Skin epidermis (tissue), 12 donors: ENCODE data around the gene SYTL4.

Experiments used
- H3K27ac ChIP-seq, 21 experiments: fragments of 200-600 bp; sonication (generic) in 11 of 21; one replicate each; pipeline ENCODE4 v1.5.0; 2020; ENCODE audit warnings: mild to moderate bottlenecking in 3 of 21, inconsistent platforms in 2 of 21, moderate library complexity in 2 of 21
- H3K4me3 ChIP-seq, 7 experiments: fragments of 200-600 bp; sonication (generic) in 2 of 7; one replicate each; pipeline ENCODE4 v1.5.0; 2020; ENCODE audit warnings: inconsistent platforms in 2 of 7, mild to moderate bottlenecking in 2 of 7, moderate library complexity in 1 of 7

Gene SYTL4

GRCh38 chrX:100650841-100651240 is 81.1 kb downstream of the SYTL4 start:
- Histone ChIP-seq H3K27ac (peak overlapping the region in 11 of 21 experiments; percentile 38 to 79 (median 67)), H3K4me3 (no peak overlapping the region)

- peak overlapping the region in 19 of 21 experiments; percentile 13 to 79 (median 57) for H3K27ac ChIP-seq
- H3K4me3 ChIP-seq = no peak overlapping the region
Measured at GRCh38 chrX:100649550-100650356, 82.2 kb downstream of the SYTL4 start.

- no peak overlapping the region for H3K4me3 ChIP-seq
- peak overlapping the region in 18 of 21 experiments; percentile 28 to 79 (median 54) for H3K27ac ChIP-seq
Measured at GRCh38 chrX:100648458-100649417, 83.2 kb downstream of the SYTL4 start.

GRCh38 chrX:100647739-100648138 is 84.2 kb downstream of the SYTL4 start:
- no peak overlapping the region for H3K4me3 ChIP-seq
- H3K27ac ChIP-seq = peak overlapping the region in 6 of 21 experiments; percentile 0 to 75 (median 38)

GRCh38 chrX:100647095-100647494 is 84.8 kb downstream of the SYTL4 start:
- no peak overlapping the region for H3K4me3 ChIP-seq
- H3K27ac ChIP-seq = peak overlapping the region in 3 of 21 experiments; percentile 17 to 75 (median 59)

- Histone ChIP-seq H3K4me3 (no peak overlapping the region), H3K27ac (peak overlapping the region in 6 of 21 experiments; percentile 7 to 54 (median 32))
Measured at GRCh38 chrX:100645106-100645505, 86.8 kb downstream of the SYTL4 start.

GRCh38 chrX:100643956-100644860 is 87.7 kb downstream of the SYTL4 start, which contains the start of gene SRPX2:
Gene SRPX2 (plus strand): TSS chrX:100644199. CDS start chrX:100646323, 2,124 bp downstream.
- Histone ChIP-seq H3K27ac (peak within 1 kb of the TSS in 12 of 21 experiments; percentile 7 to 65 (median 38)), H3K4me3 (peak within 1 kb of the TSS in 1 of 7 experiments; percentile 12)

GRCh38 chrX:100643212-100643611 is 88.7 kb downstream of the SYTL4 start:
- peak overlapping the region in 7 of 21 experiments; percentile 8 to 65 (median 36) for H3K27ac ChIP-seq
- H3K4me3 ChIP-seq = no peak overlapping the region

- Histone ChIP-seq H3K4me3 (no peak overlapping the region), H3K27ac (no peak overlapping the region)
Measured at GRCh38 chrX:100642290-100642689, 89.6 kb downstream of the SYTL4 start.

GRCh38 chrX:100636321-100636991 is 95.5 kb downstream of the SYTL4 start, which contains the start of gene TSPAN6:
Gene TSPAN6 (minus strand): TSS chrX:100636806. CDS start chrX:100636694, 112 bp downstream.
- Histone ChIP-seq H3K27ac (peak within 1 kb of the TSS in 18 of 21 experiments; percentile 18 to 76 (median 58)), H3K4me3 (peak within 1 kb of the TSS; percentile 34 to 56 (median 50))

GRCh38 chrX:100635989-100636320 is 96.0 kb downstream of the SYTL4 start:
- Histone ChIP-seq H3K27ac (peak overlapping the region in 14 of 21 experiments; percentile 26 to 76 (median 67)), H3K4me3 (peak overlapping the region; percentile 34 to 56 (median 50))

GRCh38 chrX:100635040-100635439 is 96.9 kb downstream of the SYTL4 start:
- no peak overlapping the region for H3K4me3 ChIP-seq
- H3K27ac ChIP-seq = no peak overlapping the region

GRCh38 chrX:100625985-100626491 is 105.9 kb downstream of the SYTL4 start:
- Histone ChIP-seq H3K4me3 (no peak overlapping the region), H3K27ac (no peak overlapping the region)
